Smooth muscle cell (in vitro differentiated cells): ENCODE results near the gene SLIT1. TPM values are rescaled to one million over a fixed set of nuclear protein-coding genes. Genes with fewer than 3 reads are reported as not detected.

Experiments
- DNase-seq: peaks from one replicate; lab custom pipeline; 2025; ENCODE audit not compliant: unreplicated experiment; lab: John Stamatoyannopoulos, UW
- H2AFZ ChIP-seq: fragments of 200-600 bp; sonication (generic); 2 replicates; pipeline ENCODE4 v1.6.0; 2016; ENCODE audit warnings: antibody characterized with exemption, low read depth, mild to moderate bottlenecking
- H3F3A ChIP-seq: fragments of 200-600 bp; sonication (generic); 2 replicates; pipeline ENCODE4 v1.6.0; 2017; ENCODE audit warnings: antibody characterized with exemption, low read depth
- H3K27ac ChIP-seq: fragments of 200-600 bp; sonication (generic); 2 replicates; pipeline ENCODE4 v1.5.1; 2016; ENCODE audit warnings: low read depth, mild to moderate bottlenecking
- H3K27me3 ChIP-seq: fragments of 200-600 bp; sonication (generic); 2 replicates; pipeline ENCODE4 v1.6.1; 2016; ENCODE audit warnings: low read depth, mild to moderate bottlenecking
- H3K36me3 ChIP-seq: fragments of 200-600 bp; sonication (generic); 2 replicates; pipeline ENCODE4 v1.5.1; 2016; ENCODE audit warnings: low read depth
- H3K4me1 ChIP-seq: fragments of 200-600 bp; sonication (generic); 2 replicates; pipeline ENCODE4 v1.5.1; 2016; ENCODE audit warnings: low read depth
- H3K4me2 ChIP-seq: fragments of 200-600 bp; sonication (generic); 2 replicates; pipeline ENCODE4 v1.6.0; 2016; ENCODE audit warnings: mild to moderate bottlenecking
- H3K4me3 ChIP-seq: fragments of 200-600 bp; sonication (generic); 2 replicates; pipeline ENCODE4 v1.5.1; 2016; ENCODE audit warnings: mild to moderate bottlenecking
- H3K79me2 ChIP-seq: fragments of 200-600 bp; sonication (generic); 2 replicates; pipeline ENCODE4 v1.6.0; 2016; ENCODE audit warnings: low read depth, mild to moderate bottlenecking
- H3K9ac ChIP-seq: fragments of 200-600 bp; sonication (generic); 2 replicates; pipeline ENCODE4 v1.6.0; 2016; ENCODE audit warnings: low read depth
- H3K9me3 ChIP-seq: fragments of 200-600 bp; sonication (generic); replicated peaks from 2 replicates; pipeline ENCODE4 v1.5.1; 2016; ENCODE audit warnings: low read depth
- H4K20me1 ChIP-seq: fragments of 200-600 bp; sonication (generic); 2 replicates; pipeline ENCODE4 v1.6.0; 2016; ENCODE audit warnings: low read depth
- WGBS: methylation state at CpG from one replicate; pipeline ENCODE4 v1.1.7; 2016; ENCODE audit warnings: low lambda C conversion rate; 5-methylcytosine and 5-hydroxymethylcytosine counted together
- polyA plus RNA-seq: library from polyadenylated mRNA; unstranded; fragments of >200 nt; fragmentation: Nextera tagmentation; extraction: Ambion mirVana; gene quantifications from 2 replicates; pipeline ENCODE4 v1.2.1, GENCODE V29; 2016
- total RNA-seq: library from RNA; depleted of rRNA; stranded (reverse); fragments of >200 nt; gene quantifications from 2 replicates; pipeline ENCODE4 v1.2.3, GENCODE V29; 2014
- TF ChIP-seq, protein P1 (sequence below): fragments of 200-600 bp; sonication (generic); IDR thresholded peaks from 2 replicates; pipeline ENCODE4 v1.5.1; 2017; ENCODE audit warnings: borderline replicate concordance, mild to moderate bottlenecking, antibody characterized with exemption; ENCODE audit not compliant: insufficient read depth, poor library complexity, severe bottlenecking

Gene SLIT1
- total and polyA plus RNA-seq, 2 experiments from 2014 or later, result 0.15 TPM; not detected in 1

- H3K9me3 ChIP-seq, result no peaks in the 10 kb centered on the region
- peaks cover 13% of the 10 kb centered on the region for H3K4me1 ChIP-seq
- H3F3A ChIP-seq, result no peaks in the 10 kb centered on the region
- no peak overlapping the region for H3K9ac ChIP-seq
- TF ChIP-seq, protein P1, sequence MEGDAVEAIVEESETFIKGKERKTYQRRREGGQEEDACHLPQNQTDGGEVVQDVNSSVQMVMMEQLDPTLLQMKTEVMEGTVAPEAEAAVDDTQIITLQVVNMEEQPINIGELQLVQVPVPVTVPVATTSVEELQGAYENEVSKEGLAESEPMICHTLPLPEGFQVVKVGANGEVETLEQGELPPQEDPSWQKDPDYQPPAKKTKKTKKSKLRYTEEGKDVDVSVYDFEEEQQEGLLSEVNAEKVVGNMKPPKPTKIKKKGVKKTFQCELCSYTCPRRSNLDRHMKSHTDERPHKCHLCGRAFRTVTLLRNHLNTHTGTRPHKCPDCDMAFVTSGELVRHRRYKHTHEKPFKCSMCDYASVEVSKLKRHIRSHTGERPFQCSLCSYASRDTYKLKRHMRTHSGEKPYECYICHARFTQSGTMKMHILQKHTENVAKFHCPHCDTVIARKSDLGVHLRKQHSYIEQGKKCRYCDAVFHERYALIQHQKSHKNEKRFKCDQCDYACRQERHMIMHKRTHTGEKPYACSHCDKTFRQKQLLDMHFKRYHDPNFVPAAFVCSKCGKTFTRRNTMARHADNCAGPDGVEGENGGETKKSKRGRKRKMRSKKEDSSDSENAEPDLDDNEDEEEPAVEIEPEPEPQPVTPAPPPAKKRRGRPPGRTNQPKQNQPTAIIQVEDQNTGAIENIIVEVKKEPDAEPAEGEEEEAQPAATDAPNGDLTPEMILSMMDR, result no peak
- no peak overlapping the region for H3K4me3 ChIP-seq
- H3K79me2 ChIP-seq, result no peaks in the 10 kb centered on the region
- H3K27me3 ChIP-seq, result peaks cover 44% of the 10 kb centered on the region
- H3K36me3 ChIP-seq, result no peaks in the 10 kb centered on the region
- no peaks in the 10 kb centered on the region for H4K20me1 ChIP-seq
- H2AFZ ChIP-seq, result no peak overlapping the region
- DNase-seq, result no peak
- H3K27ac ChIP-seq, result no peak overlapping the region
- WGBS, result 98% methylated on average over 6 of the region's 6 CpGs
- no peak overlapping the region for H3K4me2 ChIP-seq
These were observed 46.1 kb downstream of the SLIT1 start for GRCh38 chr10:97139651-97140048.

DNA sequence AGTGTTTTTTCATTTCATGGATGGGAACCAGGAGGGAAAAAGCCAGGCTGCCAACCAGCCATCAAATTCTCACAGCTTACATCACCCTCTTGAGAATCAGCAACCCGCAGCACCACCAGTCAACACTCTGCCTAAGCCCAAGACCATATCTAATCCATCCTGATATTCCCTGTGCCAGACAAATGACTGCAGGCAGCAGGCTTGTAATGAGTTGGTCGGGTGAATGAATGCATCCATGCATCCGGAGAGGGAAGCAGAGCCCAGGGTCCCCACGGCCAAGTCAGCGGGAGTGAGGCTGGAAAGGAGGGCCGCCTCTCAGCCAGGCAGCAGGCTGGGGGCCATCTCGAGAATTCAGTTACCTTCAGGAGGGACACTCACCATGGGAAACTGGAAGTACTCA is 46.9 kb downstream of the SLIT1 start:
- Histone ChIP-seq H3K4me1 (peaks cover 13% of the 10 kb centered on the region), H3K4me2 (no peak overlapping the region), H4K20me1 (no peaks in the 10 kb centered on the region), H3K27ac (no peak overlapping the region), H3K9me3 (no peaks in the 10 kb centered on the region), H3K27me3 (peaks cover 38% of the 10 kb centered on the region), H3K9ac (no peak overlapping the region), H3K4me3 (no peak overlapping the region), H3K36me3 (no peaks in the 10 kb centered on the region), H2AFZ (no peak overlapping the region), H3F3A (no peaks in the 10 kb centered on the region), H3K79me2 (no peaks in the 10 kb centered on the region)
- no peak for DNase-seq
- TF ChIP-seq, protein P1, result no peak
- WGBS, result 75% methylated on average over 7 of the region's 7 CpGs

DNA sequence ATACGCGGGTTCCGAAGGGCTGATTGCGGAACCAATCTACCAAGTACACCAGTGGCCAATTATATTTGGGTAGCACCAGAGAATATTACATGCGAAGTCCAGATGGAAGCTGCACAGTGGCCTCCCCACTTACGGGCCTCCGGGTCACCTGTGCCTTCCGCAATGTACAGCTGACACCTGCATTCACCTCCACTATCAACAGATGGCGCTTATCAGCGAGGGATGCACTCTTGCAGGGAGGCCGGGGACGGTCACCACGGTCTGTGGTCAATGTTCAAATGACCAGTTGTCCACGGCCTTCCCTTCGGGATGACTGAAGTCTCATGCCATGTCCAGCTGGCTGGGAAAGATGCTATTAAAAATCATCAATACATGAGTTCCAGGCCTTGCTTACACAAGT is 47.6 kb downstream of the SLIT1 start:
- H3K9ac ChIP-seq, result no peak overlapping the region
- H3K79me2 ChIP-seq, result no peaks in the 10 kb centered on the region
- no peaks in the 10 kb centered on the region for H3K36me3 ChIP-seq
- H2AFZ ChIP-seq, result no peak overlapping the region
- no peaks in the 10 kb centered on the region for H3K9me3 ChIP-seq
- no peaks in the 10 kb centered on the region for H3F3A ChIP-seq
- no peak overlapping the region for H3K4me2 ChIP-seq
- peaks cover 13% of the 10 kb centered on the region for H3K4me1 ChIP-seq
- DNase-seq, result no peak
- no peaks in the 10 kb centered on the region for H4K20me1 ChIP-seq
- 72% methylated on average over 15 of the region's 15 CpGs for WGBS
- no peak overlapping the region for H3K27ac ChIP-seq
- no peak overlapping the region for H3K4me3 ChIP-seq
- TF ChIP-seq, protein P1, result no peak
- H3K27me3 ChIP-seq, result peaks cover 31% of the 10 kb centered on the region

- no peak overlapping the region for H3K9ac ChIP-seq
- no peak overlapping the region for H3K4me3 ChIP-seq
- no peak overlapping the region for H3K27ac ChIP-seq
- no peaks in the 10 kb centered on the region for H3K9me3 ChIP-seq
- H3K4me2 ChIP-seq, result no peak overlapping the region
- DNase-seq, result no peak
- no peaks in the 10 kb centered on the region for H3F3A ChIP-seq
- H3K36me3 ChIP-seq, result no peaks in the 10 kb centered on the region
- no peaks in the 10 kb centered on the region for H4K20me1 ChIP-seq
- H2AFZ ChIP-seq, result no peak overlapping the region
- H3K4me1 ChIP-seq, result peaks cover 13% of the 10 kb centered on the region
- peaks cover 21% of the 10 kb centered on the region for H3K27me3 ChIP-seq
- 93% methylated on average over 3 of the region's 3 CpGs for WGBS
- TF ChIP-seq, protein P1, result no peak
- H3K79me2 ChIP-seq, result no peaks in the 10 kb centered on the region
These were observed 49.0 kb downstream of the SLIT1 start for GRCh38 chr10:97136756-97137155.
